Neural progenitor cell (in vitro differentiated cells): ENCODE data around the gene CHRNE. TPM values are rescaled to one million over a fixed set of nuclear protein-coding genes. Genes with fewer than 3 reads are reported as not detected.

ENCODE experiments used
- DNase-seq: peaks from one replicate; pipeline ENCODE4 v3.0.0-alpha.2; 2016; ENCODE audit warnings: low spot score
- H2AFZ ChIP-seq: fragments of 200-600 bp; sonication (generic); replicated peaks from 2 replicates; pipeline ENCODE4 v1.6.1; 2016; ENCODE audit warnings: antibody characterized with exemption
- H3F3A ChIP-seq: fragments of 200-600 bp; sonication (generic); 2 replicates; pipeline ENCODE4 v1.6.1; 2016; ENCODE audit warnings: antibody characterized with exemption, low read depth
- H3K27ac ChIP-seq: fragments of 200-600 bp; sonication (generic); 2 replicates; pipeline ENCODE4 v1.5.1; 2016; ENCODE audit warnings: mild to moderate bottlenecking
- H3K27me3 ChIP-seq: fragments of 200-600 bp; sonication (generic); 2 replicates; pipeline ENCODE4 v1.6.1; 2016; ENCODE audit warnings: mild to moderate bottlenecking, moderate library complexity
- H3K36me3 ChIP-seq: fragments of 200-600 bp; sonication (generic); 2 replicates; pipeline ENCODE4 v1.5.1; 2016
- H3K4me1 ChIP-seq: fragments of 200-600 bp; sonication (generic); 2 replicates; pipeline ENCODE4 v1.6.1; 2016; ENCODE audit warnings: mixed run types
- H3K4me2 ChIP-seq: fragments of 200-600 bp; sonication (generic); 2 replicates; pipeline ENCODE4 v1.6.1; 2016
- H3K4me3 ChIP-seq: fragments of 200-600 bp; sonication (generic); 2 replicates; pipeline ENCODE4 v1.5.1; 2016
- H3K79me2 ChIP-seq: fragments of 200-600 bp; sonication (generic); 2 replicates; pipeline ENCODE4 v1.6.1; 2016; ENCODE audit warnings: low read depth
- H3K9ac ChIP-seq: fragments of 200-600 bp; sonication (generic); 2 replicates; pipeline ENCODE4 v1.6.1; 2016
- H3K9me3 ChIP-seq: fragments of 200-600 bp; sonication (generic); 2 replicates; pipeline ENCODE4 v1.5.1; 2016; ENCODE audit warnings: low read depth
- H4K20me1 ChIP-seq: fragments of 200-600 bp; sonication (generic); 2 replicates; pipeline ENCODE4 v1.6.1; 2016; ENCODE audit warnings: low read depth
- H3K27ac Mint-ChIP-seq: 3 replicates; pipeline ENCODE4 v1.8.0; 2021; ENCODE audit warnings: mixed read lengths
- H3K27me3 Mint-ChIP-seq: 2 replicates; pipeline ENCODE4 v1.8.0; 2022; ENCODE audit warnings: low read depth, mild to moderate bottlenecking, inconsistent platforms, moderate library complexity, mixed read lengths; ENCODE audit not compliant: insufficient read depth
- H3K36me3 Mint-ChIP-seq: 3 replicates; pipeline ENCODE4 v1.8.0; 2021; ENCODE audit warnings: mixed read lengths
- H3K4me1 Mint-ChIP-seq: 3 replicates; pipeline ENCODE4 v1.8.0; 2021; ENCODE audit warnings: mixed read lengths
- H3K4me3 Mint-ChIP-seq: 3 replicates; pipeline ENCODE4 v1.8.0; 2021; ENCODE audit warnings: mild to moderate bottlenecking, moderate library complexity, mixed read lengths
- H3K9me3 Mint-ChIP-seq: 3 replicates; pipeline ENCODE4 v1.8.0; 2020; ENCODE audit warnings: mixed read lengths
- EZH2 ChIP-seq: fragments of 200-600 bp; sonication (generic); IDR thresholded peaks from 2 replicates; pipeline ENCODE4 v1.6.1; 2017; ENCODE audit warnings: antibody characterized with exemption, mild to moderate bottlenecking, moderate library complexity
- EZH2phosphoT487 ChIP-seq: fragments of 200-600 bp; sonication (generic); IDR thresholded peaks from 2 replicates; pipeline ENCODE4 v1.6.1; 2017; ENCODE audit warnings: antibody characterized with exemption
- total RNA-seq: library from RNA; depleted of rRNA; stranded (reverse); fragments of >200 nt; gene quantifications from 2 replicates; pipeline ENCODE4 v1.2.3, GENCODE V29; 2015; ENCODE audit warnings: low replicate concordance
- TF ChIP-seq, protein P1 (sequence below): fragments of 200-600 bp; sonication (generic); IDR thresholded peaks from 2 replicates; pipeline ENCODE4 v1.5.1; 2017; ENCODE audit warnings: antibody characterized with exemption, mild to moderate bottlenecking

Gene CHRNE
- total RNA-seq, 1 donor from 2014 or later, result not detected

DNA sequence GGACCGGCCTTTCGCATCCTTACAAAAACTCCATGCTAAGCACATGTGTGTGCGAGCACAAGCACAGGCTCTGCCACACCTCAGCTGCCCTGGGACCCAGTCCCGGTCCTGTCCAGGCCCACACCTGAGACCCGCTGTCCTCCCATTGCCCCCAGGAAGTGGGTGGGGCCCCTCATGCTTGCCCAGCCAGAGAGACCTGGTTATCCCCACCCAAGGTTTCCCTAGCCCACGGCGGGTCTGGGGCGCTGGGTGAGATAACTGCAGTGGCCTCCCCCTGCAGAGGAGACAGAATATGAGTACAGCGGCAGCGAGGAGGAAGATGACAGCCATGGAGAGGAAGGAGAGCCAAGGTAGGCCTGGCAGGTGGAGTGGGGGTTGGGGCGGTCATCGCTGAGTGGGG is 16.1 kb downstream of the CHRNE start:
- no peak for TF ChIP-seq EZH2
- TF ChIP-seq, protein P1, sequence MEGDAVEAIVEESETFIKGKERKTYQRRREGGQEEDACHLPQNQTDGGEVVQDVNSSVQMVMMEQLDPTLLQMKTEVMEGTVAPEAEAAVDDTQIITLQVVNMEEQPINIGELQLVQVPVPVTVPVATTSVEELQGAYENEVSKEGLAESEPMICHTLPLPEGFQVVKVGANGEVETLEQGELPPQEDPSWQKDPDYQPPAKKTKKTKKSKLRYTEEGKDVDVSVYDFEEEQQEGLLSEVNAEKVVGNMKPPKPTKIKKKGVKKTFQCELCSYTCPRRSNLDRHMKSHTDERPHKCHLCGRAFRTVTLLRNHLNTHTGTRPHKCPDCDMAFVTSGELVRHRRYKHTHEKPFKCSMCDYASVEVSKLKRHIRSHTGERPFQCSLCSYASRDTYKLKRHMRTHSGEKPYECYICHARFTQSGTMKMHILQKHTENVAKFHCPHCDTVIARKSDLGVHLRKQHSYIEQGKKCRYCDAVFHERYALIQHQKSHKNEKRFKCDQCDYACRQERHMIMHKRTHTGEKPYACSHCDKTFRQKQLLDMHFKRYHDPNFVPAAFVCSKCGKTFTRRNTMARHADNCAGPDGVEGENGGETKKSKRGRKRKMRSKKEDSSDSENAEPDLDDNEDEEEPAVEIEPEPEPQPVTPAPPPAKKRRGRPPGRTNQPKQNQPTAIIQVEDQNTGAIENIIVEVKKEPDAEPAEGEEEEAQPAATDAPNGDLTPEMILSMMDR, result no peak
- no peak for TF ChIP-seq EZH2phosphoT487
- Histone ChIP-seq H3K79me2 (no peaks in the 10 kb centered on the region), H3K9ac (no peak overlapping the region), H3K36me3 (no peaks in the 10 kb centered on the region), H4K20me1 (peaks cover under 1% of the 10 kb centered on the region), H3K4me1 (no peaks in the 10 kb centered on the region), H3K4me2 (no peak overlapping the region), H3F3A (peaks cover 9% of the 10 kb centered on the region), H2AFZ (no peak overlapping the region), H3K27ac (no peak overlapping the region), H3K4me3 (no peak overlapping the region), H3K27me3 (no peaks in the 10 kb centered on the region), H3K9me3 (no peaks in the 10 kb centered on the region)
- peaks cover under 1% of the 10 kb centered on the region for H3K27me3 Mint-ChIP-seq
- no peak for DNase-seq
- H3K4me1 Mint-ChIP-seq, result no peaks in the 10 kb centered on the region
- no peak overlapping the region for H3K4me3 Mint-ChIP-seq
- H3K27ac Mint-ChIP-seq, result no peak overlapping the region
- peaks cover 11% of the 10 kb centered on the region for H3K36me3 Mint-ChIP-seq
- no peaks in the 10 kb centered on the region for H3K9me3 Mint-ChIP-seq

DNA sequence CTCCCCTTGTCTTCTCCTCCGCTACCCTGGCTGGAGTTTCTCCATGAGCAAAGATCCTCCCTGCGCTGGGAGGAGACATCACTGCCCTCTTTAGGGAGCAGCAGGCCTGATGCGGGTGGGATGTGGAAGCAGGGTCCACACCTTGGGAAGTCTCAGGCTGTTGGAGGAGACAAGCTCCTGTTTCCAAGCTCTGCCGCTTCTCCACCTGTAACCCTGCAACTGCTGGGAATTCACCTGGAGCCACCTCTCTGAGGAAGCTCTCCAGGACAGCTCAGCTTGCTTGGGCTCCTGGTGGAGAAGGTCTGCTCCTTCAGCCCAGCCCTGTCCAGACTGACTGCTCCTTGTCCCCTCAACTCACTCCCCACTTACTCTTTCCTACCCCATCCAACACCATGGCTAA is 18.4 kb downstream of the CHRNE start:
- H3K4me1 Mint-ChIP-seq, result no peaks in the 10 kb centered on the region
- no peaks in the 10 kb centered on the region for H3K4me1 ChIP-seq
- peaks cover 2% of the 10 kb centered on the region for H3K27me3 Mint-ChIP-seq
- DNase-seq, result no peak
- H2AFZ ChIP-seq, result no peak overlapping the region
- no peak overlapping the region for H3K27ac Mint-ChIP-seq
- peaks cover 3% of the 10 kb centered on the region for H4K20me1 ChIP-seq
- H3K27me3 ChIP-seq, result no peaks in the 10 kb centered on the region
- H3K9ac ChIP-seq, result no peak overlapping the region
- TF ChIP-seq EZH2 (no peak), EZH2phosphoT487 (no peak)
- TF ChIP-seq, protein P1, result no peak
- no peaks in the 10 kb centered on the region for H3K36me3 ChIP-seq
- H3K36me3 Mint-ChIP-seq, result peaks cover 11% of the 10 kb centered on the region
- no peaks in the 10 kb centered on the region for H3K79me2 ChIP-seq
- peaks cover 9% of the 10 kb centered on the region for H3F3A ChIP-seq
- H3K4me3 Mint-ChIP-seq, result no peak overlapping the region
- no peaks in the 10 kb centered on the region for H3K9me3 ChIP-seq
- no peak overlapping the region for H3K4me2 ChIP-seq
- no peak overlapping the region for H3K4me3 ChIP-seq
- H3K9me3 Mint-ChIP-seq, result no peaks in the 10 kb centered on the region
- H3K27ac ChIP-seq, result no peak overlapping the region

DNA sequence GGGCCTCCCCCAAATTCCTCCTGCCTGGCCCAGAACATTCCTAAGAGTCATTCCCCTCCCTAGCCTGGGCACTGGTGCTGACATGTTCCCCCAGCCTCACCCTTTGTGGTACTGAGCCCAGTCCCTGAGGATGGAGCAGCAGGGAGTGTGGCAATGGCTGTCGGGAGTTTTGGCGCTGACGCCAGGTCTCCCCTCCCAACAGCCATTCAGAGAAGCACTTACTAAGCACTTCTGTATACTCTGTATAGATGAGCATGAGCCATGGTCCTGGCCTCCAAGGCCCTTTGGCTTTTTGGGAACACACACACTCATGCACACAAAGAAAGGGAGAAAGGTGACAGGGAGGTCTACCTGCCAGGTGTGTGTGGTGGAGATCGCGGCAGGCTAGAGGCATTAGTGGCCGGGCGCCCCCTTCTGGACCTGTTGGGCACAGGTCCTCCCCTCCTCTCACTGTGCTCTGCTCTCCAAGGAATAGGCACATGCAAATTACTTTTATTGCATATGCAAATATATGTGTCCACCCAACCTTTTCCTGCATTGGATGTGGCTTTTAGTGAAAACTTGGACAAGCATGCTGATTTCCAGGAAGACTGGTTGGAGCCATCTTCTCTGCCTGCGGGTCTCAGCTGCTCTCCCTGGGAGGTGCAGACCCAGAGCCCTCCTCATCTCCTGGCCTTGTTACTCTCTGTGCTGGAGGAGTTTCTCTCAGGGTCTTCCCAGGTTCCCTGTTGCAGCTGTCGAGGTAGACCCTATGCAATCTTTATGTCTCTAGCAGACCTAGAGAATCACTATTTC is 20.9 kb downstream of the CHRNE start:
- H3K4me1 Mint-ChIP-seq, result no peaks in the 10 kb centered on the region
- Histone ChIP-seq H3F3A (peaks cover 5% of the 10 kb centered on the region), H3K4me1 (no peaks in the 10 kb centered on the region), H3K9ac (no peak overlapping the region), H3K9me3 (no peaks in the 10 kb centered on the region), H2AFZ (no peak overlapping the region), H4K20me1 (peaks cover 3% of the 10 kb centered on the region), H3K4me3 (no peak overlapping the region), H3K27me3 (no peaks in the 10 kb centered on the region), H3K4me2 (no peak overlapping the region), H3K36me3 (no peaks in the 10 kb centered on the region), H3K27ac (no peak overlapping the region), H3K79me2 (no peaks in the 10 kb centered on the region)
- H3K9me3 Mint-ChIP-seq, result no peaks in the 10 kb centered on the region
- TF ChIP-seq EZH2phosphoT487 (no peak), EZH2 (no peak)
- TF ChIP-seq, protein P1, result peak; percentile 90
- peaks cover 2% of the 10 kb centered on the region for H3K27me3 Mint-ChIP-seq
- no peak overlapping the region for H3K27ac Mint-ChIP-seq
- DNase-seq, result peak; percentile 79
- peaks cover 9% of the 10 kb centered on the region for H3K36me3 Mint-ChIP-seq
- H3K4me3 Mint-ChIP-seq, result no peak overlapping the region
